ENCODE results near the gene ZNF398.

DNA sequence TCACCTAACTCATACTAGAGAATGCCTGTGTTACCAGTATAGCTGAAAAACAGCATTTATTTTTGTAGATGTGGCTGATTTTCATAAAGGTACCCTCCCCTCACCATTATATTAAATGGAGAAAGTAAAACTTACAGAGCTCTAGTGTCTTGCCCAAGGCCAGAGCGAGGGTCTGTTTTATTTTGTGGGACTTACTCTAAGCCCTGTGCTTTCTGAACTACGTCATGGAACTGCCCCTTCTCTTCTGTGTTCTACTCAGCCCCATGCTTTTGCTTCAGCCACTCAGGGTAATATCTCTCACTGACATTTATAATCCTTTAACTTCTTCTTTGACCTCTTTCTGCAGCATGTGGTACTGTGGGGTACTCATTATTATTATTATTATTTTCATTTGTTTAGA is 46.4 kb upstream of the ZNF398 start:
- no peak for TF ChIP-seq POLR2A (IDR thresholded peaks at IDR 0.05)
- TF ChIP-seq, protein P1, sequence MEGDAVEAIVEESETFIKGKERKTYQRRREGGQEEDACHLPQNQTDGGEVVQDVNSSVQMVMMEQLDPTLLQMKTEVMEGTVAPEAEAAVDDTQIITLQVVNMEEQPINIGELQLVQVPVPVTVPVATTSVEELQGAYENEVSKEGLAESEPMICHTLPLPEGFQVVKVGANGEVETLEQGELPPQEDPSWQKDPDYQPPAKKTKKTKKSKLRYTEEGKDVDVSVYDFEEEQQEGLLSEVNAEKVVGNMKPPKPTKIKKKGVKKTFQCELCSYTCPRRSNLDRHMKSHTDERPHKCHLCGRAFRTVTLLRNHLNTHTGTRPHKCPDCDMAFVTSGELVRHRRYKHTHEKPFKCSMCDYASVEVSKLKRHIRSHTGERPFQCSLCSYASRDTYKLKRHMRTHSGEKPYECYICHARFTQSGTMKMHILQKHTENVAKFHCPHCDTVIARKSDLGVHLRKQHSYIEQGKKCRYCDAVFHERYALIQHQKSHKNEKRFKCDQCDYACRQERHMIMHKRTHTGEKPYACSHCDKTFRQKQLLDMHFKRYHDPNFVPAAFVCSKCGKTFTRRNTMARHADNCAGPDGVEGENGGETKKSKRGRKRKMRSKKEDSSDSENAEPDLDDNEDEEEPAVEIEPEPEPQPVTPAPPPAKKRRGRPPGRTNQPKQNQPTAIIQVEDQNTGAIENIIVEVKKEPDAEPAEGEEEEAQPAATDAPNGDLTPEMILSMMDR (IDR thresholded peaks at IDR 0.05 in 4 of 5, conservative IDR thresholded peaks at IDR 0.05 in 1 of 5) = no peak

All from gastrocnemius medialis (tissue), 4 donors.